K562 (cell line): ENCODE measurements around the gene OR13C2. TPM values are rescaled to one million over a fixed set of nuclear protein-coding genes. Genes with fewer than 3 reads are reported as not detected.
"Not testable (repeated sequence)": the region's sequence is repeated elsewhere in the genome, so short reads cannot be mapped to it uniquely, and the experiment has no call there.

Source experiments
- ATAC-seq: fragments of 200-7000 bp; cut with Tn5 transposase; 3 replicates; pipeline ENCODE4 v1.9.1; 2020; ENCODE audit warnings: moderate library complexity
- BruUV-seq: library from RNA; stranded (reverse); fragments of 400-500 nt; replicated peaks from 2 replicates; lab custom pipeline; 2021; lab: Mats Ljungman, UMichigan
- CTCF ChIA-PET: fragments of 300-600 bp; formaldehyde crosslinking; extraction: SDS; loops from one replicate; lab custom pipeline; 2021; ENCODE audit warnings: low intra/inter-chr PET ratio; lab: Yijun Ruan, JAX
- POLR2A ChIA-PET: fragments of 300-600, 350-650 bp; sonication (Branson Sonifier 250); formaldehyde crosslinking; extraction: SDS; loops from one replicate; lab custom pipeline; 2021; ENCODE audit warnings: antibody characterized with exemption, inconsistent platforms; lab: Yijun Ruan, JAX
- DNase-seq, 4 experiments: peaks; one replicate each; pipeline versions ENCODE4 v3.0.0 to v3.0.0-alpha.2; 2011 to 2018; ENCODE audit warnings: low spot score in 3 of 4, mixed read lengths in 3 of 4; ENCODE audit errors: extremely low read depth in 1 of 4
- FAIRE-seq: peaks from 2 replicates; lab custom pipeline; 2011; peaks lifted over from hg19 to GRCh38; lab: Jason Lieb, UNC
- H2AFZ ChIP-seq: 2 replicates; pipeline ENCODE4 v1.6.0; 2011; ENCODE audit warnings: low read depth, low read length, control low read depth, inconsistent platforms
- H3K27ac ChIP-seq: fragments of 200-600 bp; 3 replicates; pipeline ENCODE4 v1.8.0; 2011; ENCODE audit warnings: low read depth, mild to moderate bottlenecking, control low read depth, inconsistent platforms, low read length, moderate library complexity, mixed read lengths; ENCODE audit errors: extremely low read depth
- H3K27me3 ChIP-seq, 2 experiments: fragments of 300-600 bp in 1 of 2; 2 replicates in 1 of 2; 3 replicates in 1 of 2; pipeline versions ENCODE4 v1.6.0 to v1.8.0; 2011; ENCODE audit warnings: inconsistent platforms in 2 of 2, low read length in 2 of 2, mild to moderate bottlenecking in 1 of 2, mixed read lengths in 1 of 2, moderate library complexity in 1 of 2; ENCODE audit not compliant: control insufficient read depth in 2 of 2, insufficient read depth in 2 of 2
- H3K36me3 ChIP-seq: fragments of 300-600 bp; 3 replicates; pipeline ENCODE4 v1.8.0; 2011; ENCODE audit warnings: mild to moderate bottlenecking, low read length, inconsistent platforms; ENCODE audit not compliant: control insufficient read depth, insufficient read depth
- H3K4me1 ChIP-seq, 2 experiments: fragments of 200-600 bp in 1 of 2; replicated peaks in 1 of 2; 2 replicates in 1 of 2; 3 replicates in 1 of 2; pipeline versions ENCODE4 v1.5.1 to v1.8.0; 2011; ENCODE audit warnings: inconsistent platforms in 2 of 2, low read length in 2 of 2, mild to moderate bottlenecking in 1 of 2, mixed read lengths in 1 of 2, moderate library complexity in 1 of 2; ENCODE audit not compliant: control insufficient read depth in 2 of 2, insufficient read depth in 2 of 2
- H3K4me2 ChIP-seq: 2 replicates; pipeline ENCODE4 v1.6.1; 2011; ENCODE audit warnings: low read length, control low read depth, inconsistent platforms, mixed read lengths; ENCODE audit not compliant: insufficient read depth
- H3K4me3 ChIP-seq: fragments of 200-600 bp; sonication (generic), shearing (Covaris generic); 2 replicates; pipeline ENCODE4 v1.5.1; 2016; ENCODE audit warnings: control low read depth, inconsistent platforms
- H3K79me2 ChIP-seq: fragments of 200-600 bp; 3 replicates; pipeline ENCODE4 v1.8.0; 2011; ENCODE audit warnings: low read length, inconsistent platforms; ENCODE audit not compliant: control insufficient read depth, insufficient read depth
- H3K9ac ChIP-seq, 2 experiments: 2 replicates each; pipeline versions ENCODE4 v1.6.0 to v1.6.1; 2011; ENCODE audit warnings: low read depth in 2 of 2, low read length in 2 of 2, control low read depth in 1 of 2, inconsistent platforms in 1 of 2, mild to moderate bottlenecking in 1 of 2, mixed read lengths in 1 of 2; ENCODE audit not compliant: insufficient read depth in 1 of 2
- H3K9me1 ChIP-seq: one replicate; pipeline ENCODE4 v1.6.0; 2011; ENCODE audit warnings: inconsistent platforms, mild to moderate bottlenecking, low read length, moderate library complexity; ENCODE audit not compliant: control insufficient read depth, insufficient read depth
- H3K9me3 ChIP-seq: replicated peaks from 2 replicates; pipeline ENCODE4 v1.5.1; 2011; ENCODE audit warnings: low read depth, low read length, inconsistent platforms; ENCODE audit not compliant: control insufficient read depth, insufficient read depth
- H4K20me1 ChIP-seq: replicated peaks from 2 replicates; pipeline ENCODE4 v1.6.1; 2011; ENCODE audit warnings: low read length, inconsistent platforms, mixed read lengths; ENCODE audit not compliant: control insufficient read depth, insufficient read depth
- WGBS: fragments of 100-300 bp; shearing (Covaris generic); methylation state at CpG from one replicate; pipeline ENCODE4 v1.1.6; 2016; ENCODE audit warnings: low coverage, mixed read lengths; ENCODE audit not compliant: insufficient coverage; ENCODE audit errors: missing lambda C conversion rate; 5-methylcytosine and 5-hydroxymethylcytosine counted together
- in situ Hi-C: fragments of 300-500 bp; cut with MboI; formaldehyde crosslinking; loops from 4 replicates; pipeline ENCODE4 v1.15.0; 2018; ENCODE audit warnings: inconsistent platforms, mixed read lengths
- intact Hi-C: fragments of 100-400 bp; cut with micrococcal nuclease; formaldehyde crosslinking; loops from 2 replicates; pipeline ENCODE4 v1.14.2; 2022
- polyA plus RNA-seq, 8 experiments: library from polyadenylated mRNA; depleted of rRNA in 4 of 8; stranded (reverse) in 5 of 8; unstranded in 3 of 8; fragments of >200 nt; fragmentation: Nextera tagmentation in 2 of 8; fragmentation: Illumina TruSeq in 1 of 8; extraction: Ambion mirVana in 2 of 8; extraction: Trizol in 1 of 8; gene quantifications; 2 replicates each; pipeline versions ENCODE4 v1.2.1 to v1.2.3, GENCODE V29; 2011 to 2014; ENCODE audit warnings: inconsistent platforms in 1 of 8, missing spikeins in 1 of 8
- total RNA-seq, 7 experiments: library from RNA; depleted of rRNA in 6 of 7; stranded (reverse); fragments of >200 nt in 6 of 7; fragmentation: Illumina TruSeq in 2 of 7; extraction: Trizol in 2 of 7; gene quantifications; 2 replicates each; pipeline versions ENCODE4 v1.2.1 to v1.2.3, GENCODE V29; 2011 to 2021; ENCODE audit warnings: low replicate concordance in 1 of 7

The OR13C2 gene
- total and polyA plus RNA-seq, 9 of the 15 experiments (the other 6 are each of a cell fraction or from before 2014, with no cell fraction given), result not detected

GRCh38 chr9:104599313-104599712, 6.1 kb downstream of the OR13C2 start, which contains the start of gene OR13C5:
Gene OR13C5, minus strand, starts transcription at chr9:104599413. Its CDS starts 0 bp downstream, at chr9:104599413.
- H3K9me1 ChIP-seq, H3K79me2 ChIP-seq, H2AFZ ChIP-seq, H3K9ac ChIP-seq, H3K27me3 ChIP-seq, in situ Hi-C loops, H3K4me3 ChIP-seq, H3K36me3 ChIP-seq, CTCF ChIA-PET, ATAC-seq, H4K20me1 ChIP-seq, H3K4me1 ChIP-seq, DNase-seq, H3K4me2 ChIP-seq, intact Hi-C loops, BruUV-seq, POLR2A ChIA-PET, H3K27ac ChIP-seq, FAIRE-seq, H3K9me3 ChIP-seq: not testable (repeated sequence)

DNA sequence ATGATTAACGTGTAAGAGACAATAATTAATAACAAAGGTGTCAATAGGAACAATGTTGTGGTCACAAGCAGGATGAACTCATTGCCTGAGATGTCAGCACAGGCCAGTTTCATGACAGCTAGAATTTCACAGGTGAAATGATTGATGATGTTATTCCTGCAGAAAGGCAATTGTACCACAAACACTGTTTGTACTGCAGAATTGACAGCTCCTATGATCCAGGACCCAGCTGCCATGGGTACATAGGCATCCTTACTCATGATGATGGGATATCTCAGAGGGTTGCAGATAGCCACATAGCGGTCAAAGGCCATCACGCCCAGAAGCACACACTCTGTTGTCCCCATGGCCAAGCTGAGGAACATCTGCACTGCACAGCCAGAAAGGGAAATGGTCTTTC, 6.7 kb downstream of the OR13C2 start:
- H4K20me1 ChIP-seq, FAIRE-seq, H3K9me3 ChIP-seq, in situ Hi-C loops, H3K9ac ChIP-seq, DNase-seq, BruUV-seq, H3K4me1 ChIP-seq, H3K4me2 ChIP-seq, H3K9me1 ChIP-seq, POLR2A ChIA-PET, CTCF ChIA-PET, H3K4me3 ChIP-seq, H2AFZ ChIP-seq, intact Hi-C loops, H3K36me3 ChIP-seq, H3K27ac ChIP-seq, ATAC-seq, H3K79me2 ChIP-seq, H3K27me3 ChIP-seq: not testable (repeated sequence)
- 0% methylated on average over 1 of the region's 3 CpGs for WGBS
